ENCODE results near the gene TBC1D3D. TPM values are rescaled to one million over a fixed set of nuclear protein-coding genes. Genes with fewer than 3 reads are reported as not detected.

TBC1D3D gene
- total RNA-seq (2022; extraction: Qiagen RNA extraction; ENCODE audit: low read depth), result 0.08 TPM in 1 of 5 replicates, not detected in the others

GRCh38 chr17:38003676-38004075 is at the start of gene TBC1D3D:
Gene TBC1D3D, plus strand, starts transcription at chr17:38003976. Its CDS starts 1,585 bp downstream, at chr17:38005561.

GRCh38 chr17:37988960-37989359 is 14.8 kb upstream of the TBC1D3D start, which contains the start of gene TBC1D3L:
Gene TBC1D3L, minus strand, starts transcription at chr17:37989060. Its CDS starts 1,540 bp downstream, at chr17:37987520.

Other genes with a start within 250 kb of the TBC1D3D start
- gene TBC1D3K, start 79.6 kb upstream of the TBC1D3D start, total RNA-seq (2022; extraction: Qiagen RNA extraction; ENCODE audit: low read depth), result not detected in 5 replicates
- gene TBC1D3L, start 14.9 kb upstream of the TBC1D3D start, total RNA-seq (2022; extraction: Qiagen RNA extraction; ENCODE audit: low read depth), result 8.1 to 16.1 TPM (median 12.7 TPM) in 5 replicates
- gene TBC1D3C, start 64.7 kb downstream of the TBC1D3D start, total RNA-seq (2022; extraction: Qiagen RNA extraction; ENCODE audit: low read depth), result not detected in 5 replicates
- gene TBC1D3E, start 124.0 kb downstream of the TBC1D3D start, total RNA-seq (2022; extraction: Qiagen RNA extraction; ENCODE audit: low read depth), result not detected in 5 replicates
- not detected in 5 replicates for gene TBC1D3, start 188.6 kb downstream of the TBC1D3D start, total RNA-seq (2022; extraction: Qiagen RNA extraction; ENCODE audit: low read depth)

Measured in A549 treated with ZK216348 at 1 μM for 4 hours (cell line).